Body of pancreas (tissue), 4 donors: ENCODE measurements around the gene NDUFS7. TPM values are rescaled to one million over a fixed set of nuclear protein-coding genes. Genes with fewer than 3 reads are reported as not detected.
A peak's percentile ranks its signal among the peaks of the same experiment; 100 is the strongest.

ENCODE experiments used
- ATAC-seq: fragments of 150-250 bp; one replicate; pipeline ENCODE4 v1.9.1; 2016
- DNase-seq, 4 donors: peaks; one replicate each; pipeline ENCODE4 v3.0.0-alpha.2; 2019
- H3K27ac ChIP-seq, 4 donors: fragments of 200-600 bp; sonication (generic); 1 replicate in 3 of 4; 2 replicates in 1 of 4; pipeline versions ENCODE4 v1.5.1 to v1.6.1; 2016 to 2019; ENCODE audit warnings: mild to moderate bottlenecking in 1 of 4, mixed read lengths in 1 of 4, moderate library complexity in 1 of 4
- H3K27me3 ChIP-seq, 2 donors: fragments of 200-600 bp; sonication (generic); one replicate each; pipeline ENCODE4 v1.6.0; 2016; ENCODE audit warnings: mild to moderate bottlenecking in 1 of 2
- H3K36me3 ChIP-seq, 2 donors: fragments of 200-600 bp; sonication (generic); replicated peaks in 1 of 2; 2 replicates each; pipeline ENCODE4 v1.5.1; 2016; ENCODE audit warnings: low read depth in 2 of 2; ENCODE audit not compliant: insufficient read depth in 1 of 2
- H3K4me1 ChIP-seq: fragments of 200-600 bp; sonication (generic); one replicate; pipeline ENCODE4 v1.6.0; 2016
- H3K4me3 ChIP-seq, 2 donors: fragments of 200-600 bp; sonication (generic); 1 replicate in 1 of 2; 2 replicates in 1 of 2; pipeline ENCODE4 v1.5.1; 2016 to 2019
- H3K9me3 ChIP-seq, 3 donors: fragments of 200-600 bp; sonication (generic); 1 replicate in 2 of 3; 2 replicates in 1 of 3; pipeline ENCODE4 v1.5.1; 2016
- CTCF ChIP-seq, 7 experiments: fragments of 450-650 bp in 4 of 7; fragments of 200-600 bp in 3 of 7; sonication (generic) in 3 of 7; IDR thresholded peaks; one replicate each; pipeline ENCODE4 v1.5.1; 2016 to 2019; ENCODE audit warnings: antibody characterized with exemption in 7 of 7
- POLR2A ChIP-seq, 3 donors: fragments of 450-650 bp; IDR thresholded peaks; one replicate each; pipeline ENCODE4 v1.6.1; 2016; ENCODE audit warnings: antibody characterized with exemption in 3 of 3, mild to moderate bottlenecking in 2 of 3
- WGBS, 2 donors: methylation state at CpG; one replicate each; pipeline ENCODE4 v1.1.5; 2017; 5-methylcytosine and 5-hydroxymethylcytosine counted together
- intact Hi-C: fragments of 100-400 bp; cut with DNase I; formaldehyde crosslinking; loops from one replicate; pipeline ENCODE4 v1.15.1; 2023
- total RNA-seq, 2 donors: library from RNA; depleted of rRNA; stranded (reverse); fragments of >200 nt; gene quantifications; one replicate each; pipeline ENCODE4 v1.1.0, GENCODE V29; 2016

The NDUFS7 gene
- total RNA-seq, 2 donors from 2014 or later: 59.9 to 87.7 TPM

- no peaks in the 10 kb centered on the region for H3K36me3 ChIP-seq
- H3K27ac ChIP-seq: peak overlapping the region; percentile 75 to 87 (median 84)
- no peak overlapping the region for H3K4me3 ChIP-seq
- no peaks in the 10 kb centered on the region for H3K9me3 ChIP-seq
- TF ChIP-seq CTCF (IDR thresholded peaks at IDR 0.05): no peak
- no peak for TF ChIP-seq POLR2A (IDR thresholded peaks at IDR 0.05)
- no peaks in the 10 kb centered on the region for H3K27me3 ChIP-seq
- DNase-seq (no peak), ATAC-seq (no peak)
- intact Hi-C loops: no loop called here
- H3K4me1 ChIP-seq: peaks cover 72% of the 10 kb centered on the region
- 80 to 83% methylated on average over 1 to 15 of the region's 15 CpGs for WGBS, 2 donors
These were observed 16.0 kb downstream of the NDUFS7 start for GRCh38 chr19:1399745-1400144.

- intact Hi-C loops: no loop called here
- Histone ChIP-seq H3K4me3 (peak overlapping the region; percentile 75 to 76), H3K27ac (peak overlapping the region; percentile 75 to 87 (median 84)), H3K27me3 (no peaks in the 10 kb centered on the region), H3K9me3 (no peaks in the 10 kb centered on the region), H3K36me3 (no peaks in the 10 kb centered on the region), H3K4me1 (peaks cover 64% of the 10 kb centered on the region)
- TF ChIP-seq POLR2A (IDR thresholded peaks at IDR 0.05): peak; percentile 39 to 74 (median 69)
- TF ChIP-seq CTCF (IDR thresholded peaks at IDR 0.05): peak in 1 of 7 experiments; percentile 5
- DNase-seq (peak; percentile 83 to 88 (median 86)), ATAC-seq (peak; percentile 66)
- 4 to 17% methylated on average over 16 to 33 of the region's 36 CpGs for WGBS, 2 donors
These were observed 16.8 kb downstream of the NDUFS7 start for GRCh38 chr19:1400281-1401137.

GRCh38 chr19:1401138-1401888 lies 17.6 kb downstream of the NDUFS7 start, which contains the start of gene GAMT:
GAMT (minus strand) TSS chr19:1401542; CDS start chr19:1401476, 66 bp downstream.
- 1% methylated on average over 27 to 62 of the region's 87 CpGs for WGBS, 2 donors
- Histone ChIP-seq H3K9me3 (no peaks in the 10 kb centered on the region), H3K36me3 (no peaks in the 10 kb centered on the region), H3K27me3 (no peaks in the 10 kb centered on the region), H3K4me3 (peak within 1 kb of the TSS; percentile 75 to 76), H3K27ac (peak within 1 kb of the TSS; percentile 75 to 87 (median 84)), H3K4me1 (peaks cover 60% of the 10 kb centered on the region)
- TF ChIP-seq POLR2A (IDR thresholded peaks at IDR 0.05): no peak
- peak in 5 of 7 experiments; percentile 19 to 55 (median 42) for TF ChIP-seq CTCF (IDR thresholded peaks at IDR 0.05)
- intact Hi-C loops: no loop called here
- peak; percentile 42 to 72 (median 58) for DNase-seq
- ATAC-seq: peak; percentile 52

GRCh38 chr19:1401889-1402217 lies 18.1 kb downstream of the NDUFS7 start:
- H3K4me3 ChIP-seq: no peak overlapping the region
- no peaks in the 10 kb centered on the region for H3K36me3 ChIP-seq
- 54 to 59% methylated on average over 11 of the region's 11 CpGs for WGBS, 2 donors
- ATAC-seq: no peak
- no peaks in the 10 kb centered on the region for H3K27me3 ChIP-seq
- no peaks in the 10 kb centered on the region for H3K9me3 ChIP-seq
- no peak for TF ChIP-seq CTCF (IDR thresholded peaks at IDR 0.05)
- TF ChIP-seq POLR2A (IDR thresholded peaks at IDR 0.05): no peak
- peak overlapping the region in 3 of 4 donors; percentile 75 to 87 (median 86) for H3K27ac ChIP-seq
- peaks cover 60% of the 10 kb centered on the region for H3K4me1 ChIP-seq
- intact Hi-C loops: no loop called here
- no peak for DNase-seq
